Loucy (cell line): ENCODE data around the gene CRYBA4.

Experiments used
- H2AFZ ChIP-seq: fragments of 200-600 bp; sonication (generic); 2 replicates; pipeline ENCODE4 v1.6.0; 2016; ENCODE audit warnings: antibody characterized with exemption, mild to moderate bottlenecking, low read length, moderate library complexity
- H3F3A ChIP-seq: fragments of 200-600 bp; 2 replicates; pipeline ENCODE4 v1.6.0; 2016; ENCODE audit warnings: antibody characterized with exemption, low read depth, mild to moderate bottlenecking
- H3K27me3 ChIP-seq: fragments of 200-600 bp; sonication (generic); 2 replicates; pipeline ENCODE4 v1.6.1; 2014; ENCODE audit warnings: low read length, mild to moderate bottlenecking; ENCODE audit not compliant: insufficient read depth, poor library complexity, severe bottlenecking
- H3K36me3 ChIP-seq: fragments of 200-600 bp; sonication (generic); 2 replicates; pipeline ENCODE4 v1.6.1; 2016; ENCODE audit warnings: low read length; ENCODE audit not compliant: insufficient read depth
- H3K4me1 ChIP-seq: fragments of 200-600 bp; sonication (generic); 2 replicates; pipeline ENCODE4 v1.5.1; 2014; ENCODE audit warnings: low read length, mild to moderate bottlenecking; ENCODE audit not compliant: insufficient read depth, poor library complexity, severe bottlenecking
- H3K4me2 ChIP-seq: fragments of 200-600 bp; sonication (generic); 2 replicates; pipeline ENCODE4 v1.6.0; 2014; ENCODE audit warnings: antibody characterized with exemption, low read length, low read depth, mild to moderate bottlenecking; ENCODE audit not compliant: poor library complexity, severe bottlenecking
- H3K4me3 ChIP-seq: fragments of 200-600 bp; sonication (generic); 2 replicates; pipeline ENCODE4 v1.5.1; 2014; ENCODE audit warnings: low read length, mild to moderate bottlenecking, mixed read lengths; ENCODE audit not compliant: poor library complexity, severe bottlenecking
- H3K79me2 ChIP-seq: fragments of 200-600 bp; sonication (generic); 2 replicates; pipeline ENCODE4 v1.6.1; 2014; ENCODE audit warnings: low read length; ENCODE audit not compliant: insufficient read depth
- H3K9ac ChIP-seq: fragments of 200-600 bp; sonication (generic); 2 replicates; pipeline ENCODE4 v1.6.0; 2014; ENCODE audit warnings: mild to moderate bottlenecking, low read depth, low read length, moderate library complexity; ENCODE audit not compliant: poor library complexity, severe bottlenecking
- H3K9me2 ChIP-seq: fragments of 200-600 bp; sonication (generic); replicated peaks from 2 replicates; pipeline ENCODE4 v1.6.1; 2016; ENCODE audit warnings: low read depth, low read length, mixed read lengths
- H3K9me3 ChIP-seq: fragments of 200-600 bp; sonication (generic); 2 replicates; pipeline ENCODE4 v1.6.1; 2014; ENCODE audit warnings: mild to moderate bottlenecking, antibody characterized with exemption, low read length, low read depth; ENCODE audit not compliant: insufficient read depth
- H4K20me1 ChIP-seq: fragments of 200-600 bp; sonication (generic); 2 replicates; pipeline ENCODE4 v1.6.0; 2014; ENCODE audit warnings: antibody characterized with exemption, low read length, mild to moderate bottlenecking; ENCODE audit not compliant: insufficient read depth, poor library complexity, severe bottlenecking
- EZH2phosphoT487 ChIP-seq: fragments of 200-600 bp; IDR thresholded peaks from 2 replicates; pipeline ENCODE4 v1.6.1; 2018; ENCODE audit warnings: antibody characterized with exemption, mild to moderate bottlenecking, moderate library complexity, borderline replicate concordance
- TF ChIP-seq, protein P1 (sequence below): fragments of 200-600 bp; sonication (generic); conservative IDR thresholded peaks from 2 replicates; pipeline ENCODE4 v1.5.1; 2014; ENCODE audit warnings: mild to moderate bottlenecking, antibody characterized with exemption, low read length

CRYBA4 gene

DNA sequence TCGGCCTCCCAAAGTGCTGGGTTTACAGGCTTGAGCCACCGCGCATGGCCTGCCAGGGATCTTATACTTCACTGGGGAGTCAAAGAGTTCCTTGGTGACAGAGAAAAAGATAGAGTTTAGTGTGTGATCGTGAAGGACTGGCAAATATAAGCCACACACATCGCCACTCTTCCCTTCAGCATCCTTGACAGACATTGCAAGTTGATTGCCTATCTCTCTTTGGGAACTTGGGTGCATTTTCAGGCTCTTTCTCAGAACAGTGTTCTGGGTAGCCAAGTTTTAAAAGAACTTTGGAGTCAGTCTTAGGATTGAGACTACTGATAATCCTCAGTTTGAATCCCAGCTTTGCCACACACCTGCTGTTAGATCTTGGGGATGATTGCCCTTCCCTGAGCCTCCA lies 55.5 kb downstream of the CRYBA4 start:
- H4K20me1 ChIP-seq, result peaks cover 6% of the 10 kb centered on the region
- H3K4me2 ChIP-seq, result no peak overlapping the region
- no peak overlapping the region for H3K9ac ChIP-seq
- no peaks in the 10 kb centered on the region for H3K27me3 ChIP-seq
- peaks cover 11% of the 10 kb centered on the region for H3F3A ChIP-seq
- no peaks in the 10 kb centered on the region; the same call in 1 of the 2 replicates for H3K36me3 ChIP-seq
- H3K4me3 ChIP-seq, result no peak overlapping the region
- TF ChIP-seq EZH2phosphoT487, result no peak
- TF ChIP-seq, protein P1, sequence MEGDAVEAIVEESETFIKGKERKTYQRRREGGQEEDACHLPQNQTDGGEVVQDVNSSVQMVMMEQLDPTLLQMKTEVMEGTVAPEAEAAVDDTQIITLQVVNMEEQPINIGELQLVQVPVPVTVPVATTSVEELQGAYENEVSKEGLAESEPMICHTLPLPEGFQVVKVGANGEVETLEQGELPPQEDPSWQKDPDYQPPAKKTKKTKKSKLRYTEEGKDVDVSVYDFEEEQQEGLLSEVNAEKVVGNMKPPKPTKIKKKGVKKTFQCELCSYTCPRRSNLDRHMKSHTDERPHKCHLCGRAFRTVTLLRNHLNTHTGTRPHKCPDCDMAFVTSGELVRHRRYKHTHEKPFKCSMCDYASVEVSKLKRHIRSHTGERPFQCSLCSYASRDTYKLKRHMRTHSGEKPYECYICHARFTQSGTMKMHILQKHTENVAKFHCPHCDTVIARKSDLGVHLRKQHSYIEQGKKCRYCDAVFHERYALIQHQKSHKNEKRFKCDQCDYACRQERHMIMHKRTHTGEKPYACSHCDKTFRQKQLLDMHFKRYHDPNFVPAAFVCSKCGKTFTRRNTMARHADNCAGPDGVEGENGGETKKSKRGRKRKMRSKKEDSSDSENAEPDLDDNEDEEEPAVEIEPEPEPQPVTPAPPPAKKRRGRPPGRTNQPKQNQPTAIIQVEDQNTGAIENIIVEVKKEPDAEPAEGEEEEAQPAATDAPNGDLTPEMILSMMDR, result no peak
- no peaks in the 10 kb centered on the region for H3K9me2 ChIP-seq
- peaks cover 31% of the 10 kb centered on the region for H3K79me2 ChIP-seq
- H3K9me3 ChIP-seq, result no peaks in the 10 kb centered on the region
- peaks cover 31% of the 10 kb centered on the region for H3K4me1 ChIP-seq
- H2AFZ ChIP-seq, result no peak overlapping the region

DNA sequence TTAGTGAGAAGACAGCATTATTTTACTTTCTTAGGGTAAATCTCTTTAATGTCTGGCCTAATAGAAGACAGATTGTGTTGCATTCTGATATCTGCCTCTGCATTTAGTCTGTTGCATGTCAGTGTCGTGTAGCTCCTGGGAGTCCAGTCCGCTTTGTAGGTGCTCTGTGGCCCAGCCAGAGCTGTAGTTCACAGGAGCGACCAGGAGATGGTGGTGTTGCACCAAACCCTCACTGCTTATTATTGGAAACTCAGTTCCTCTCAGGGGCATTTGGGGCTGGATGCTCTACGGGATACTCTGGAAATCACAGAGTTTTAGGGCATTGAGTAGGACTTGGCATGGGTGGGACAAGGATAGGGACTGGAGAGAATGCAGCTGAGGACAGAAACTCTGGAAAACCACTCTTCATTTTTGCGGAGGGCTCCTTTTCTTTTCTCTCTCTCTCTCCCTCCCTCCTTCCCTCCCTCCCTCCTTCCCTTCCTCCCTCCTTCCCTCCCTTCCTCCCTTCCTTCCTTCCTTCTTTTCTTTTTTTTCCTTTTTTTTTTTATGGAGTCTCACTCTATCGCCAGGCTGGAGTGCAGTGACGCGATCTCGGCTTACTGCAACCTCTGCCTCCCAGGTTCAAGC lies 57.4 kb downstream of the CRYBA4 start:
- peaks cover 23% of the 10 kb centered on the region for H3K79me2 ChIP-seq

More for the DNA sequence above, 57.4 kb downstream of the CRYBA4 start:
- Histone ChIP-seq H4K20me1 (peaks cover 6% of the 10 kb centered on the region), H3K9ac (no peak overlapping the region), H3K27me3 (no peaks in the 10 kb centered on the region), H3K9me2 (no peaks in the 10 kb centered on the region), H3K9me3 (no peaks in the 10 kb centered on the region), H3K36me3 (no peaks in the 10 kb centered on the region; the same call in 1 of the 2 replicates), H2AFZ (no peak overlapping the region), H3K4me2 (no peak overlapping the region), H3K4me1 (peaks cover 21% of the 10 kb centered on the region), H3K4me3 (no peak overlapping the region), H3F3A (no peaks in the 10 kb centered on the region)
- TF ChIP-seq, protein P1, result peak; percentile 96
- no peak for TF ChIP-seq EZH2phosphoT487
